Nephron (organoid): ENCODE data around the gene PEX19.

Experiments used
- H3K27ac Mint-ChIP-seq, 3 experiments: 2 replicates each; pipeline ENCODE4 v1.8.0; 2020; ENCODE audit warnings: mixed read lengths in 3 of 3, mild to moderate bottlenecking in 2 of 3, moderate library complexity in 1 of 3
- H3K27me3 Mint-ChIP-seq: 2 replicates; pipeline ENCODE4 v1.8.0; 2021; ENCODE audit warnings: low read depth, mild to moderate bottlenecking, moderate library complexity, mixed read lengths
- H3K36me3 Mint-ChIP-seq: 2 replicates; pipeline ENCODE4 v1.8.0; 2020; ENCODE audit warnings: low read depth, mixed read lengths
- H3K4me1 Mint-ChIP-seq: 2 replicates; pipeline ENCODE4 v1.8.0; 2020; ENCODE audit warnings: mixed read lengths
- H3K4me3 Mint-ChIP-seq, 3 experiments: 2 replicates each; pipeline ENCODE4 v1.8.0; 2020; ENCODE audit warnings: mild to moderate bottlenecking in 3 of 3, mixed read lengths in 3 of 3, moderate library complexity in 2 of 3
- H3K9me3 Mint-ChIP-seq: 2 replicates; pipeline ENCODE4 v1.8.0; 2020; ENCODE audit warnings: mixed read lengths
- TF ChIP-seq, protein P1 (sequence below), 3 experiments: fragments of 200-600 bp; sonication (generic); IDR thresholded peaks; one replicate each; pipeline ENCODE4 v1.5.0; 2021; ENCODE audit warnings: antibody characterized with exemption in 3 of 3; ENCODE audit not compliant: unreplicated experiment in 3 of 3

The PEX19 gene

DNA sequence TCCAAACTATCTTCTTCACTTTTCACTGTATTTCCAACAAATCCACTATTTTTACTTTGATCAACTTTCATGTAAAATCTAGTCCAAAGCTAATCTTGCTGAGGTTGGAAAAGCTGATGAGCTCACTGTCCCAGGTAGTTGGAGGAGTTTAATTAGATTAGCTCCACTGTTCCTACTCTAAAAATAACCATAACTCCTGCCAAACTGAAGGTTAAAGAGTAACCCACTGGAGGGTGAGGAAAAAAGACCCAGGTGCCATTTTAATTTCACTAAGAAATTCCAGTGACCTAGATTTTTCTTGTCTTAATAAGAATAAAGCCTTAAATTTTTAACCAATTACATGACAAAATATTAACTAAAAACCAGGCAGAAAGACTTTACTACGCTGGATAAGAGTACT is 37.9 kb downstream of the PEX19 start:
- H3K4me3 Mint-ChIP-seq = peak overlapping the region in 1 of 3 experiments; percentile 19
- H3K9me3 Mint-ChIP-seq = no peaks in the 10 kb centered on the region

DNA sequence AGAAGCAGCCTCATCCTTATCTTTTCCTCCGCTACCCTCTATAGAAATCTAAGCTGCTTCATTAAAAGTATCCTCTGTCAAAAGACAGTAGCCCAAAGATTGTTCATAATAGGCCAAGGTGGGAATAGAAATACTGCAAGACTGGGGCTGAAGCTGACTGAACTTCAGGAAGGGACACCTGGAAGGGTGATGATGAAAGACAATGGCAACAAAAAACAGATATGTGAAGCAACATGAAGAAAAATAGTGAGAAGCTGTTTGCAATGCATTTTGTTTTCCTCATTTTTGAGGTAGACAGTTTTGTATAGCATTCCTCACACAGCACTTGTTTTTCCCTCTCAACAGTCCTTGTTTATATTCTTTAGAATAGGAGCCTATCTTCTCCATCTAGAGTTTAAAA is 39.5 kb downstream of the PEX19 start:
- H3K4me1 Mint-ChIP-seq = peaks cover 31% of the 10 kb centered on the region
- no peaks in the 10 kb centered on the region for H3K27me3 Mint-ChIP-seq
- H3K36me3 Mint-ChIP-seq = peaks cover 33% of the 10 kb centered on the region
- no peaks in the 10 kb centered on the region for H3K9me3 Mint-ChIP-seq
- peak overlapping the region; percentile 17 to 55 (median 31) for H3K27ac Mint-ChIP-seq
- TF ChIP-seq, protein P1, sequence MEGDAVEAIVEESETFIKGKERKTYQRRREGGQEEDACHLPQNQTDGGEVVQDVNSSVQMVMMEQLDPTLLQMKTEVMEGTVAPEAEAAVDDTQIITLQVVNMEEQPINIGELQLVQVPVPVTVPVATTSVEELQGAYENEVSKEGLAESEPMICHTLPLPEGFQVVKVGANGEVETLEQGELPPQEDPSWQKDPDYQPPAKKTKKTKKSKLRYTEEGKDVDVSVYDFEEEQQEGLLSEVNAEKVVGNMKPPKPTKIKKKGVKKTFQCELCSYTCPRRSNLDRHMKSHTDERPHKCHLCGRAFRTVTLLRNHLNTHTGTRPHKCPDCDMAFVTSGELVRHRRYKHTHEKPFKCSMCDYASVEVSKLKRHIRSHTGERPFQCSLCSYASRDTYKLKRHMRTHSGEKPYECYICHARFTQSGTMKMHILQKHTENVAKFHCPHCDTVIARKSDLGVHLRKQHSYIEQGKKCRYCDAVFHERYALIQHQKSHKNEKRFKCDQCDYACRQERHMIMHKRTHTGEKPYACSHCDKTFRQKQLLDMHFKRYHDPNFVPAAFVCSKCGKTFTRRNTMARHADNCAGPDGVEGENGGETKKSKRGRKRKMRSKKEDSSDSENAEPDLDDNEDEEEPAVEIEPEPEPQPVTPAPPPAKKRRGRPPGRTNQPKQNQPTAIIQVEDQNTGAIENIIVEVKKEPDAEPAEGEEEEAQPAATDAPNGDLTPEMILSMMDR (IDR thresholded peaks at IDR 0.05; ENCODE audit: unreplicated experiment in 3 of 3) = no peak
- no peak overlapping the region for H3K4me3 Mint-ChIP-seq

More for the DNA sequence above, 37.9 kb downstream of the PEX19 start:
- H3K27ac Mint-ChIP-seq = peak overlapping the region; percentile 87 to 94 (median 89)
- peaks cover 46% of the 10 kb centered on the region for H3K4me1 Mint-ChIP-seq
- H3K36me3 Mint-ChIP-seq = peaks cover 33% of the 10 kb centered on the region
- no peaks in the 10 kb centered on the region for H3K27me3 Mint-ChIP-seq
- TF ChIP-seq, protein P1 (IDR thresholded peaks at IDR 0.05; ENCODE audit: unreplicated experiment in 3 of 3) = no peak

DNA sequence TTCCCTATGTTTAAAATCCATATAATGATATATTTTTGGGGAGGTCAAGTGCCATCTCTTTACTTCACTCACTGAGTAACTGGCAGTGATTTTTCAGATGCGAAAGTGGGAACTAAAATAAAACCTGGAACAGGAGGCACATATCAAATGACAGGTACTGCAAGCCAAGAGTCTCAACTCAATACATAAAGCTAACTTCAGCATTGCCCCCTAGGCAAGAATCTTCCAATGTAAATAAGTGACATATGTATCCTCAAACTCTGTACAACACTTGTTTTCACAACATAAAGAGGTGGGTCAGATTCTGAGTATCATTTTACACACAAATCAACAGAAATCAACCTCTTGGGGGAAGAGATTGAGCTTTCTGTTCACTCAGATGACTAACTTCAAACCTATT is 40.7 kb downstream of the PEX19 start:
- Mint-ChIP-seq H3K36me3 (peaks cover 40% of the 10 kb centered on the region), H3K4me1 (peaks cover 31% of the 10 kb centered on the region), H3K4me3 (no peak overlapping the region), H3K9me3 (no peaks in the 10 kb centered on the region), H3K27me3 (no peaks in the 10 kb centered on the region), H3K27ac (peak overlapping the region in 1 of 3 experiments; percentile 55)
- TF ChIP-seq, protein P1 (IDR thresholded peaks at IDR 0.05; ENCODE audit: unreplicated experiment in 3 of 3) = no peak

DNA sequence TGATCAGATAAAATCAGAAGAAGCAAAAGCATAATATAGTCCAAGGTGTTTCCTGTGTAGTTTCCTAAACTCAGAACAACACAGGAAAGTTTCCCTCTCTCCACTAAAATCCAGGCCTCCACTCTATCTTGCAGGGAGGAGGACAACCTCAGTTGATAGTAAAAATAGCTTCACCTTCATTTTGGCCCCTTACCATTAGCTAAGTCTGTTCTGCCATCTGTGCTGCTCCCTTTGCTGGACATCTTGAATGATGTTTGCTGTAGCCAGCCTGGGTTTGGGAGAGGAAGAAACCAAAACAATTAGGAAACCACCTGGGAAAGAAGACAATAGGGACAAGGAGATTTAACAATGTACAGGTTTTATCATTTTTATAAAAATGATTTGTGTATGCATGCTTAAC is 41.2 kb downstream of the PEX19 start:
- Mint-ChIP-seq H3K4me1 (peaks cover 31% of the 10 kb centered on the region), H3K27me3 (no peaks in the 10 kb centered on the region), H3K9me3 (no peaks in the 10 kb centered on the region), H3K27ac (peak overlapping the region in 1 of 3 experiments; percentile 55), H3K36me3 (peaks cover 43% of the 10 kb centered on the region), H3K4me3 (no peak overlapping the region)
- TF ChIP-seq, protein P1 (IDR thresholded peaks at IDR 0.05; ENCODE audit: unreplicated experiment in 3 of 3) = no peak

DNA sequence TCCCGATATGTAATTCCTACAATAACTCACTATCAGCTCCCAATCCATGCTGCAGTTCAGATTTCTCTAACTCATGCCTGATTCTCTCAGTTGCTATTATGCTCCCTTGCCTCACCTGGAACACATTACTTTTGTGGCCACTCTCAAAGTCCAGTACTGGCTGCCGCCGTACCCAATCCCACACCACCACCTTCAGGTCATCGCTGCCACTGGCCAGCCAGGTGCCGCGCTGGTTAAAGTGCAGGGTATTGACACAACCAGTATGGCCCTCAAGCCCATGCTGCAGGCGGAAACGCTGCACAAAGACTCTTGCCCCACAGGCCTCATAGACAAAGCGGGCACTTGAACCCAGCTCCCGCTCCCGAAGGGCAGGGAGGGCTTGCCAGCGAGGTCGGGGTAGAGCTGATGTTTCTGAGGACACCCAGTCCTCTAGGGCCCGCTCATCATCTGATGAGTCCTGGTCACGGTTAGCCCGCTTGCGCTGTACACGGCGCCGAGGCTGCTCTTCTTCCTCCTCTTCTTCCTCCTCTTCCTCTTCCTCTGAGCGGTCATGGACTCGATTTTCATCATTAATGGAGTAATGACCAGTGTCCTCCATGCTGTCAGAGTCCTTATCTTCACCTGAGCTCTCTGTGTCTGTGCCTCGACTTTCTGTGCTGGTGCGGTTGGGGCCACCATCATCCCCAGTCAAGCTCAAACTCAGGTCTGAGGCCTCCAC is 45.2 kb downstream of the PEX19 start:
- Mint-ChIP-seq H3K36me3 (peaks cover 69% of the 10 kb centered on the region), H3K4me1 (peaks cover 10% of the 10 kb centered on the region), H3K27ac (no peak overlapping the region), H3K27me3 (no peaks in the 10 kb centered on the region), H3K9me3 (no peaks in the 10 kb centered on the region), H3K4me3 (no peak overlapping the region)
- TF ChIP-seq, protein P1 (IDR thresholded peaks at IDR 0.05; ENCODE audit: unreplicated experiment in 3 of 3) = no peak

DNA sequence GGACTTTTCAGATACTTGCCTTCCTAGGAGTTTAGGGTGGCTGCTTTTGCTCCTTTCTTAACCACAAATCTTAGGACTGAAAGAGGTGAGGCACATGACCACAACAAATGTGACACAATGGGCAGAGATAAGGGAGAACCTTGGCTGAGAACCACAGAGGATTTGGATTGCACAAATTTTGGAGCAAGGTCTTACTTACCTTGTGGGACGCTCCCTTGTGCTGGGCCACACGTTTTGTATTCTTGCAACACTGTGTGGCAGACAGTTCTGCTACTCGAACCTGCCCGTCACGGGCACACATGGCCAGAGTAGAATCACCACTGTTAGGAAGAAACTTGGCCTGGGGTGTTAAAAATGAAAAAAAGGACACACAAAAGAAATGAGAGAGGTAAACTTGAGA is 46.5 kb downstream of the PEX19 start:
- H3K27ac Mint-ChIP-seq = no peak overlapping the region
- H3K4me1 Mint-ChIP-seq = no peaks in the 10 kb centered on the region
- H3K27me3 Mint-ChIP-seq = no peaks in the 10 kb centered on the region
- TF ChIP-seq, protein P1 (IDR thresholded peaks at IDR 0.05; ENCODE audit: unreplicated experiment in 3 of 3) = no peak
- no peak overlapping the region for H3K4me3 Mint-ChIP-seq
- H3K36me3 Mint-ChIP-seq = peaks cover 74% of the 10 kb centered on the region
- H3K9me3 Mint-ChIP-seq = no peaks in the 10 kb centered on the region
